ENCODE data around the gene KBTBD12.

DNA sequence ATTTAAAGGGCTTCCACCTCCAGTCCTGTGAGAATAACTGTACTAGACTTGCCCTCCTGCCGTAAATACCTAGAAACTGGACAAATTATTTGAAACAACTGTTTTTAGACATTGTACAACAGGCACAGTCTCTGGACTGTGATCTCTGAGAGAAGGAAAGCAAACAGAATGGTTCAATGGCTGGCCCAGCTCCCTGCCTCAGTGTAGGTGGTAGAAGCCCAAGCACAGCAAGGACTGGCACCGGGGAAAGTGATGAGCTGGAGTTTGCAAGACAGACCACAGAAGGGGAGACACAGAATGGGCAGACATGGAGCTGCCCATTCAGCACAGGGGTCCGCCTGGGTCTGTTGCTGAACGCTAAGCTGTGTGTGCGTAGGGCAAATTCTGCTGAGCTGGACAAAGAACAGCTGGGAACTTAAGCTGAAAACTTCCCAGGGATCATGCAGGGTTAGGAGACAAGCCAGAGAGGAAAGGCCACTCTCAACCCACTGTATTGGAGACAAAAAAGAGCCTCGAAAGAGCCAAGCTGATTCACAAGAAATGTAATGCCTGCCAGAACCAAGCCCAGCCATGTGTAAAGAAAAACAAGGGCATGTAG, 84.6 kb downstream of the KBTBD12 start:
- TF ChIP-seq ZNF274 (IDR thresholded peaks at IDR 0.05; ENCODE audit: low read depth, low read length) (no peak), YY1 (IDR thresholded peaks at IDR 0.05; ENCODE audit: insufficient read depth, insufficient read length) (no peak), SUZ12 (IDR thresholded peaks at IDR 0.05; ENCODE audit: extremely low read depth, insufficient read depth, insufficient read length) (no peak)

Data from NT2/D1 (cell line).